ENCODE results near the gene PLEKHA6.

- TF ChIP-seq CTCF (conservative IDR thresholded peaks at IDR 0.05) (no peak), ZFX (IDR thresholded peaks at IDR 0.05) (no peak)
These were observed 184.8 kb downstream of the PLEKHA6 start for GRCh38 chr1:204174958-204175357.
